OCI-LY1 (cell line): ENCODE results near the gene NCAM1.

ENCODE experiments used
- CTCF ChIP-seq: fragments of 200-600 bp; sonication (generic), shearing (Covaris generic); IDR thresholded peaks from 2 replicates; pipeline ENCODE4 v1.5.1; 2017; ENCODE audit warnings: mild to moderate bottlenecking, antibody characterized with exemption, low read length, moderate library complexity, mixed read lengths
- EZH2 ChIP-seq: fragments of 200-600 bp; sonication (generic), shearing (Covaris generic); IDR thresholded peaks from 2 replicates; pipeline ENCODE4 v1.8.0; 2017; ENCODE audit warnings: borderline replicate concordance, mixed run types, mild to moderate bottlenecking, antibody characterized with exemption, low read length, moderate library complexity, mixed read lengths

- TF ChIP-seq CTCF: no peak
- TF ChIP-seq EZH2: no peak
Observed at GRCh38 chr11:113270080-113270479, 308.9 kb downstream of the NCAM1 start.
